ENCODE results near the gene TRAPPC5.
A peak's percentile ranks its signal among the peaks of the same experiment; 100 is the strongest.

TRAPPC5 gene

DNA sequence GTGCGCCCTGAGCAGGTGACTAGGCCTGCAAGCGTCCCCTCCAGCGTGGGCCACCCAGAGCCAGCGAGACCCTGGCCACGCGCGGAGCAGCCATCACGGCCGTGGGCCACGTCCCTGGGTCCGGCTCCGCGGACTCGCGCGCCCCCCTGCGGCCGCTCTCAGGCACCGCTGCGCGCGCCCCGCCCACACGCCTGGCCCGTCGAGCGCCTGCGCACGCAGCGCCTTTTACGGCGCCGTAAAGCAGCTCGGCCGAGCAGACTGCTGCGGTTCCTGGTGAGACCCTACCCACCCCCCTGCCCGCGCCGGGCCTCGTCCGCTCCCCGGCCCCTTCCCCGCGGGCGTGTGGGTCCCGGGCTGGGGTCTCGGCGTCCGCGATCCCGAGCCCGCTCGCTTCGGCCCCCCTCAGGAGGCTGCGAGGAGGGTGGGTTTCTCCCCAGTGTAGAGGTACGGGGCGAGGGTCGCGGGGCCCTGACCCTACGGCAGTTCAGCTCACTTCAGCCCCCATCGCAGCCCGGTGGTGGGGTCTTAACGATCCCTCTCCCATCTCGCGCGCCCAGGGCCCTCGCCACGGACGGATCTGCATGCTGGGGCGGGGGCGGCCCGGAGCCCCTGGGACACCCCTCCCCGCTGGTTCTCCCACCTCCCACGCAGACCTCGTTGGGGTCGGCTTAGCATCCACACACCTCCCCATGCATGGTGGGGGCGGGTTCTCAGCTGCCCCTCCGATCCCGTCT, at the start of gene TRAPPC5:
Gene TRAPPC5 (plus strand): TSS at position 228 of the 734 bp plus-strand sequence. CDS start 1,421 bp downstream, outside the sequence.
- DNase-seq (ENCODE audit: low spot score): peak; percentile 84

DNA sequence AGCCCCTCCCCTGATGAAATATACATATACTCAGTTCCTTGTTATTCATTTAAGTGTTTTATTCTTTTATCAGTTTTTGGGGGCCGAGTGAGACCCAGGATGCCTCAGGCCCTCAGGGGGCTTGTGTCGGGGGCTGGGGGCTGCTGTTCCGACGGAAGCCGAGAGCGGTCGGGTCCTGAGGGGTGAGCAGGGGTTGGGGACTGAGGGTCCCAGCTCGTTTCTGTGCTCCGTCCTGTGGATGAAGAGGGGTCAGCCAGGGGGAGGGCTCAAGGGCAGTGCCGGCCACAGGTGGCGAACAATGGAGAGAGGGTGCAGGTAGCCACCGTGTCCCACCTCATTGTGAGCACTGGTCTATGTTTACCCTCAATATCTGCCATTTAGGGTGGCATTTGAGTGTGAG, 49.1 kb upstream of the TRAPPC5 start:
- no peak for DNase-seq (ENCODE audit: low spot score)

DNA sequence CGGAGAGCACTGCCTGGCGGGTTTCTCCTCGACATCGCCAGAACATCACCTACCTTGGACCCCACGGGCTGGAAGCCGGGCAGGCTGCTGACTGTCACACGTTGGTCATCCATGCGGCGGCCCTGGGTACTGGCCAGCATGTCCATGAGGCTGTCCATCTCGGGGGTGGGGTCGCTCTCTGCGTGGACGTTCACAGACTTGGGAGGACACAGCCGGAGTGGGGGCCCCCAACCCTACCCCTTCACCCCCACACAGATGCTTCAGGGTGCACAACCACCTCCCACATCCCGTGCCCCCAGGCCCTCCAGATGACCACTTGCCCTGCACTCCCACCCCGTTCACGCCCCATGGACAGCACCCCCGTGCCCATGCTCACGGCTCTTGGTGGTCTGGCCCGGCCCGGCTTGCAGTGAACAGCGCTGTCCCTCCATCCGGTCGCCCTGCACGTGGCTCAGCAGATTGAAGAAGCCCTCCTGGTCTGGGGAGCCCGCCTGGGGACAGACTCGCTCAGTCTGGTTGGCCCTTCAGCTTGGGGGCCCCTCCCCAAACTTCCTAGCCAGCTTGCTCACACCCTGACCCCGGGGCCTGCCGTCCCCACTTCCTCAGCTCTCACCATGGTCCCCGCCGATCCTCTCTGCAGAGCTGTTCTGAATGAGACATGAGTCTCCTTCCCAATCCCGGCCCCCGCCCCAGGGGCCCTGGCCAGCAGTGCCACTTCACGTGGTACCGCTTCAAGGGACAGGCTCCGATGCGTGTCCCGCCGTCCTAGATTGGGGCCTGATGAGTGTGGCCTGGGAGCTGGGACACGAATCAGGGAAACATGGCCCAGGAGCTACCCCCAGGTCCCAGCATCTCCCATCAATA, 48.1 kb upstream of the TRAPPC5 start:
- DNase-seq (ENCODE audit: low spot score): no peak

DNA sequence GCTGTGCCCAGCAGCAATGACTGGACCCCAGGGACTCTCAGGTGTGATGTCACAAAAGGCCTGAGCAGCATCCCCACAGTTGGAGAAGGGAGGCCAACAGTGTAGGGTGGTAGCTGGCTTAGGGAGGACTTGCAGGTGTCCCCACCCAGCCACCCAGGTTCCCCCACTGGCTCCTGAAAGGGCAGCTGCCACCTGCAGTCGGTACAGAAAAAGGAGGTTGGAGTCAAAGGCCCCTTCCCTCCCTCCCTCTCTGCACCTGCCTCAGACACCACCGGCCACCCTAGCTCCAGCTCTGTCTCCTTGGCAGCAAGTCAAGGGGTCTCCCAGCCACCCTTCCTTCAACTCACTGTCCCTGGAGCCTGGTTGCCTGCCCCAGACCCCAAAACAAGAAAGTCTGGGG, 46.9 kb upstream of the TRAPPC5 start, which contains the start of gene PCP2:
Gene PCP2 (minus strand): TSS at position 22 of the 400 bp plus-strand sequence. CDS start 262 bp downstream, outside the sequence.
- DNase-seq (ENCODE audit: low spot score): no peak

DNA sequence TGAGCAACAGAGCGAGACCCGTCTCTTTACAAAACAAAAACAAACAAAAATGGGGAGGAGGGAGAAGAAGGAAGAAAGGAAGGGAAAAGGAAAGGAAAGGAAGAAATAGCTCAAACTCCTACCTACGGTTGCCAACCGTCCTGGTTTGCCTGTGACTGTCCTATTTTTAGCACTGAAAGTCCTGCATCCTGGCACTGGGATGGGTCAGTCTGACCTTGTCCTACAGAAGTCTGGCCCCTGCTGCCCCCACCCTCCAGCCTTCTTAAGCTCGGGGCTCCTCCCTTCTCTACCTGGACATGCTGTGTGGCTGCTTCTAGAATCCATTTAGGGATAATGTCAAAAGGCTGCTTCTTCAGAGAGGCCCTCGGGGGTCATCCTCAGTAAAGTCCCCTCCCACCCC, 45.0 kb upstream of the TRAPPC5 start:
- DNase-seq (ENCODE audit: low spot score): no peak

DNA sequence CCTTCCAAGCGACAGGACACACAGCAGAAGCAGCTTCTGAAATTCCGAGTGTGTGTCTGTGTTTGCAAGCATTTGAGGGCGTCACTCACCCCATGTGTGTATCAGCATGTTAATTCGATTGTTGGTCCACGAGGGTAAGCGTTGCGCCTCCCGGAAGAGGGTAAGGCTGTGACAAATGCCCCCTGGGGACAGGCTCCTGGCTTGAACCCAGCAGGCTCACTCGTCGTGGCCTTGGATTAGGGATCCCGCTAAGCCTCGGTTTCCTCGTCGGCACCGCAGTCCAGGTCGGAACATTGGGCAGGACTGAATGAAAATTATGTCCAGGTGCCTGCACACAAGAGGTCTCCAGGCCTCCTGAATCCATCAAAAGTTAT, 44.3 kb upstream of the TRAPPC5 start:
- no peak for DNase-seq (ENCODE audit: low spot score)

DNA sequence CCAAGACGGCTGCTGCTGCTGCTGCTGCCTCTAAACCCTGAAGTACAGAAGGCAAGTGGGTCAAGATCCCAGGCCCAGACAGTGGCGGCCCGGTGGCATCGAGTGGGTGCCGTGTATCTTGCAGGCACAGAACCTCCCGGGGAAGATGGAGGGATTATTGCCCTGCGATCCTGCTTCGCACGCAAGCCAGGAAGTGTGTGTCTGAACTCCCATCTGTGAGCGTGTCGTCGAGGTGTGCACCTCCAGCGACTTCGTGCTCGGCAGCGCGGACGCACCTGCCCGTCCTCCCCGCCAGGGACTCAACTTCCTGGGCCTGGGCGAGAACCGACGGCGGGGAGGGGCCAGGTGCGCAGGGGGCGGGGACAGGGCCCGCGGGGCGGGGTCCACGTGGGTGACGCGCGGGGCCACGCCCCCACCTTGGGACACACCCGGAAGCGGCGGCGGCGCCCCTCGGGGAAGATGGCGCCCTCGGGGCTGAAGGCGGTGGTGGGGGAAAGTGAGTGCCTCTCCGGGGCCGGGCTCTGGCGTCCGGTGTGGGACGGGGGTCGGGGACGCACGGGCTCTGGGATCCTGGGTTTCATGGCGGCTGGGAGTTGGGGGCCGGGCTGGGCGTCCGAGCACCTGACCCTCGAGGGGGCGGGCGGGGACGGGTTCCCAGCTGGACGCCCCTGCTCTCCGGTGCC, 43.8 kb upstream of the TRAPPC5 start, which contains the start of gene STXBP2:
Gene STXBP2 (plus strand): TSS at position 420 of the 683 bp plus-strand sequence. CDS start 40 bp downstream, at position 460.
- peak; percentile 85 for DNase-seq (ENCODE audit: low spot score)

DNA sequence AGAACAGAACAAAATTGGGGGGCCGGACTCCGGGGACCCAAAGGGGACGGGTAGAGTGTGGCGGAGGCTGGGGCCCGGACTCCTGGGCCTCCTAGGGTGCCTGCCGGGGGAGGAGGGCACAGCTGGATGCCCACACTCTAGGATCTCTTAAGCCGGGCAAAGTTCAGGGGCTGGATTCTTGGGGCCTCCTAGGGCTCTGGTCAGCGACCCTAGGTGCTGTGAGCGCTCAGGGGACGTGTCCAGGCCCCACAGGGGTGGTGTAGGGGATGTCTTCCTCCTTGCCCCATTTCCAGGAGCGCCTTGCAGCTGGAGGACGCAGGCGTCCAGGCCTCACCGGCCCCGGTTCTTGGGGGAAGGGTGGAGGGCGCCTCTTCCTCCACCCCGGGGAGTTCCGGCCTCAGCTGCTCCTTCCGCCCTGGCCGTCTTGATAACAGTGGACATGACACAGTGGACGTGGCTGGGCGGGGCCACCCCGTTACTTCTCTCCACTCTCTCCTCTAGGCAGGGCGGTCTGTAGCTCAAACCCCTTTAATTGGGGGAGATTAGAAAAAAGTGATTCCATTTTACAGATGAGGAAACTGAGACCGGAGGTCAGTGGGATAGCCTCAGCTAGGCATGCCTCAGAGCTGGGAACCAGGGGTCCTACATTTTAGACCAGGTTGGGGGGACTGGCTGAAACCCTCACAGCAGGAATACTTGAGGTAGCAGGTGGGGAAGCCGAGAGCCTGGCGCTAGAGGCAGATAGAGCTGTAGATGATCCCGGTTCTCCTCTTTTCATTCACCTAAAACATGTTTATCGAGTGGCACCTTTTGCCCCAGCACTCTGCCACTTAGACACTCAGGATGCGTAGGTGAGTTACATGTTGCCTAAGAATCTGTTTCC, 43.0 kb upstream of the TRAPPC5 start:
- no peak for DNase-seq (ENCODE audit: low spot score)

DNA sequence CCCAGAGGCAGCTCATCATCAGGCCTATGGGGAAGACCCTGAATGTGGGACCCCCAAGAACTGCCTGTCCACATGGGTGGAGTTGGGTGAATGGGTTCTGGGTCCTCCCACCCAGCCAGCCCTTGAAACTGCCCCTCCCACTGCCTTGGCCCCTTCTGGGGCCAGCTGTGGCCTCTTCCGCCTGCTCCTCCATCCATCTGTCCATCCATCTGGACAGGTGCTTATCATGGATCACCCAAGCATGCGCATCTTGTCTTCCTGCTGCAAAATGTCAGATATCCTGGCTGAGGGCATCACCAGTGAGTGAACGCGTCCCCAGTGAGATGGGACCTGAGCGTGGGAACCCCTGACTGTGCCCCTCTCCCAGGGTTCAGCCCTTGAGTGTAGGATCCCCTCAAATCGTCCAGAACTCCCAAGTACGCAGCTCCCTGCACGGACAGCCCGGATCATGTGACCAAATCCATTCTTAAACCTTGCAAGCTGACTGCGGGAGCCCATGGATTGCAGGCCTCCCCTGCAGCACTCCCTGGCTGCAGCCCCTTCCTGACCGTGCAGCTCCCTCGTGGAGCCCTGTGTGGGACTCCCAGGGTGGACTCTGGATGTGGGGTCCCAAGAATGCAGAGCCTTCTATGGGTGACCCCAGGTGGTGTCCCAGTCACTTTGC, 41.7 kb upstream of the TRAPPC5 start:
- no peak for DNase-seq (ENCODE audit: low spot score)

DNA sequence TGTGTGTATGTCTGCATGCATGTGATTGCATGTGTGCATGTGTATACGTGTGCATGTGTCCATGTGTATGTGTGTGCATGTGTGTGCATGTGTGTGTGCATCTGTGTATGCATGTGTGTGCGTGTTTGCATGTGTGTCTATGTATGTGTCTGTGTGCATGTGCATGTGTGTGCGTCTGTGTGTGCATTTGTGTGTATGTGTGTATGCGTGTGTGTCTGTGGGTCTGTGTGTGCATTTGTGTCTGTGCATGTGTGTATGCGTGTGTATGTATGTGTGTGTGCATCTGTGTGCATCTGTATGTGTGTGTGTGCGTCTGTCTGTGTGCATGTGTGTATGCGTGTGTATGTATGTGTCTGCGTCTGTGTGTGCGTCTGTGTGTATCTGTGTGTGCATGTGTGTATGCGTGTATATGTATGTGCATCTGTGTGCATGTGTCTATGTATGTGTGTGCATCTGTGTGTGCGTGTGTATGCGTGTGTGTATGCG, 40.7 kb upstream of the TRAPPC5 start:
- DNase-seq (ENCODE audit: low spot score): no peak

DNA sequence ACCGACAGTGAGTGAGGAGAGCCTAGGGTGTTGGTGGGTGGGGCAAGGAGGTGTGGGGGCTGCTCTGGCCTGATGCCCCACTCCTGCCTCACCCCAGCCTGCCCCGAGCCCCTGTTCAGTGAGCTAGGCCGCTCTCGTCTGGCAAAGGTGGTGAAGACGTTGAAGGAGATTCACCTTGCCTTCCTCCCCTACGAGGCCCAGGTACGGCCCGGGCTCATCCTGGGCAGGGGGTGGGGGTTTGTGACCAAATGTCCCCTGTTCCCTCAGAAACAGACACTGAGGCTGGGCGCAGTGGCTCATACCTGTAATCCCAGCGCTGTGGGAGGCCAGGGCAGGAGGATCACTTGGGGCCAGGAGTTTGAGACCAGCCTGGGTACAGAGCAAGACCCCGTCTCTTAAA, 39.8 kb upstream of the TRAPPC5 start:
- DNase-seq (ENCODE audit: low spot score): no peak

DNA sequence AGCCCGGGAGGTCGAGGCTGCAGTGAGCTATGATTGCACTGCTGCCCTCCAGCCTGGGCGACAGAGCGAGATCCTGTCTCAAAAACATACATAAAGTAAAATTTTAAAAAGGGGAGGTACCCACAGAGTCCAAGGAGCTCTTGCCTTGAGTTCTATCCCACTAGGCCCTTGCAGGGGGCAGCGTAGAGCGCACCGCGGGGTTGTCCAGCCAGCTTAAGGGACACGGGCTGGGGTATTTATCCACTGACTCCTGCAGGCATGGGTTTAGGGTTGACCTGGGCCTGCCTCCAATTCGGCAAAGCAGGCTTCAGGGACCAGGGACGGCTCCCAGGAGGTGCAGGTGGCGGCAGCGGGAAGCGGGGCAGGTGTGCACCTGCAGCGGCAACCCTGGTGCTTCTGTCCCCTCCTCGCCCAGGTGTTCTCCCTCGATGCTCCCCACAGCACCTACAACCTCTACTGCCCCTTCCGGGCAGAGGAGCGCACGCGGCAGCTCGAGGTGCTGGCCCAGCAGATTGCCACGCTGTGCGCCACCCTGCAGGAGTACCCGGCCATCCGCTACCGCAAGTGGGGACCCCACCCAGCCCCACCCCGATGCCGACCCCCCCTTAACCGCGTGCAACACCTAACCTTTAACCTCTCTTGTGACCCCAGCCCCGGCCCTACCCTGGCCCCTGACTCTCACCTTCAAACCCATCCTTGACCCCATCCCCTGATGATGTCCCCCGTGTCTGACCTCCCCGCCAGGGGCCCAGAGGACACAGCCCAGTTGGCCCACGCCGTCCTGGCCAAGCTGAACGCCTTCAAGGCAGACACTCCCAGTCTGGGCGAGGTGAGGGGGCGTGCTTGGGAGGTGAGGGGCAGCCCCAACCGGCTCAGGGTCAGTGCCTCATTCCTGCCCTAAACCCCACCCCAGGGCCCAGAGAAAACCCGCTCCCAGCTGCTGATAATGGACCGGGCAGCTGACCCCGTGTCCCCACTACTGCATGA, 39.0 kb upstream of the TRAPPC5 start:
- DNase-seq (ENCODE audit: low spot score): no peak

DNA sequence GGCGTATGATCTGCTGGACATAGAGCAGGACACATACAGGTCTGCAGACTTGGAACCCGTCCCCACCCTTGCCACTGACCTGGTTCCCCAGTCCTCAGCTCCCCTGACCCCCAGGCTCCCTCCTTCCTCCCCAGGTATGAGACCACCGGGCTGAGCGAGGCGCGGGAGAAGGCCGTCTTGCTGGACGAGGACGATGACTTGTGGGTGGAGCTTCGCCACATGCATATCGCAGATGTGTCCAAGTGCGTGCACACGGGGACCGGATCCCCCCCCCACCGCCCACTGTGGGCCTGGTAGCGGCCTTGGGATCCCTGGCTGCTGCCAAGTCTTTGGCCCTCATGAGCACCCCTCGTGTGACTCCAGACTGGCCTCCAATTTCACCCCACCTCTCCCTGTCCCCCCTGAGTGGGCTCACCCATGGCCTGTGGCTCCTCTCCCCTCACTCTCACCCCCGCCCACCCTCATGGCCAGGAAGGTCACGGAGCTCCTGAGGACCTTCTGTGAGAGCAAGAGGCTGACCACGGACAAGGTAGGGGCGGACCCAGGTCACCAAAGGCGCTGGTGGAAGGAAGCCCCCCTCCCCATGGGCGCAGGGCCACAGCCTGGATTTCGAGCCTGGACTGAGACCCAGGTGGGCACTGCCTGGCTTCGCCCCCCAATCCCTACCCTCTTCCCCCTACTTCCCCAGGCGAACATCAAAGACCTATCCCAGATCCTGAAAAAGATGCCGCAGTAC, 38.2 kb upstream of the TRAPPC5 start:
- DNase-seq (ENCODE audit: low spot score): no peak

DNA sequence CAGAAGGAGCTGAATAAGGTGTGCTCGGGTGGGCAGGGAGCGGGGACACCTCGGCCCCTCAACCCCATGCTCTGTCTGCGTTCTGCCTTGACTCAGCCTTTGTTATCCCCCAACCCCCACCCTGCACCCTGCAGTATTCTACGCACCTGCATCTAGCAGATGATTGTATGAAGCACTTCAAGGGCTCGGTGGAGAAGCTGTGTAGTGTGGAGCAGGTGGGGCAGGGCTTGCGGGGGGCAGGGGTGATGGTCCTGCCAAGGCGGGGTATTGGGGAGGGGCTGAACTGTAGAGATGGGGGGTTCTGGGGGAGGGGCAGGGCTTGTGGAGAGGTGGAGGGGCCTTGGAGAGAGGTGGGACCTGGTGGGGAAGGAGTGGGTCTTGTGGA, 37.6 kb upstream of the TRAPPC5 start:
- DNase-seq (ENCODE audit: low spot score): no peak

DNA sequence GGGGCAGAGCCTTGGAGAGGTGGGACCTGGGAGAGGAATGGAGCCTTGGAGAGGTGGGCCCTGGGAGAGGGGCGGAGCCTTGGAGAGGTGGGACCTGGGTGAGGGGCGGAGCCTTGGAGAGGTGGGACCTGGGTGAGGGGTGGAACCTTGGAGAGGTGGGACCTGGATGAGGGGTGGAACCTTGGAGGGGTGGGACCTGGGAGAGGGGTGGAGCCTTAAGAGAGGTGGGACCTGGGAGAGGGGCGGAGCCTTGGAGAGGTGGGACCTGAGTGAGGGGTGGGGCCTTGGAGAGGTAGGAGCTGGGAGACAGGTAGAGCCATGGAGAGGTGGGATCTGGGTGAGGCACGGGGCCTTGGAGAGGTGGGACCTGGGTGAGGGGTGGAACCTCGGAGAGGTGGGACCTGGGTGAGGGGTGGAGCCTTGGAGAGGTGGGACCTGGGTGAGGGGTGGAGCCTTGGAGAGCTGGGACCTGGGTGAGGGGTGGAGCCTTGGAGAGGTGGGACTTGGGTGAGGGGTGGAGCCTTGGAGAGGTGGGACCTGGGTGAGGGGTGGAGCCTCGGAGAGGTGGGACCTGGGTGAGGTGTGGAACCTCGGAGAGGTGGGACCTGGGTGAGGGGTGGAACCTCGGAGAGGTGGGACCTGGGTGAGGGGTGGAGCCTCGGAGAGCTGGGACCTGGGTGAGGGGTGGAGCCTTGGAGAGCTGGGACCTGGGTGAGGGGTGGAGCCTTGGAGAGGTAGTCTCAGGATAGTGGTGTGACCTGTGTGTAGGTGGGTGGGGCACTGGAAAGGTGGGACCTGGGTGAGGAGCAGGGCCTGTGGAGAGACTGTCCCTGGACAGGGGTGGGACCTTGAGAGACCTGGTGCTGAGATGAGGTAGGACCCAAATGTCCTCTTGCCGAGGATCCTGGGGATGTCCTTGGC, 36.7 kb upstream of the TRAPPC5 start:
- DNase-seq (ENCODE audit: low spot score): peak; percentile 44

DNA sequence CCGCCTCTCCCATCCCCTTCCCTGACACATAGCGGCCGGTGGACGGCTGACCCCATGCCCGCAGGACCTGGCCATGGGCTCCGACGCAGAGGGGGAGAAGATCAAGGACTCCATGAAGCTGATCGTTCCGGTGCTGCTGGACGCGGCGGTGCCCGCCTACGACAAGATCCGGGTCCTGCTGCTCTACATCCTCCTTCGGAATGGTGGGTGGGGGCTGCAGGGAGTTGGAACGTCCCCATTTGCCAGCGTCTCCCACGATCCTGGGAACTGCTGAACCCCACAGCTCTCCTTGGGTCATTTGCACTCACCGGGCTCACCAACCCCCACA, 36.1 kb upstream of the TRAPPC5 start:
- no peak for DNase-seq (ENCODE audit: low spot score)

DNA sequence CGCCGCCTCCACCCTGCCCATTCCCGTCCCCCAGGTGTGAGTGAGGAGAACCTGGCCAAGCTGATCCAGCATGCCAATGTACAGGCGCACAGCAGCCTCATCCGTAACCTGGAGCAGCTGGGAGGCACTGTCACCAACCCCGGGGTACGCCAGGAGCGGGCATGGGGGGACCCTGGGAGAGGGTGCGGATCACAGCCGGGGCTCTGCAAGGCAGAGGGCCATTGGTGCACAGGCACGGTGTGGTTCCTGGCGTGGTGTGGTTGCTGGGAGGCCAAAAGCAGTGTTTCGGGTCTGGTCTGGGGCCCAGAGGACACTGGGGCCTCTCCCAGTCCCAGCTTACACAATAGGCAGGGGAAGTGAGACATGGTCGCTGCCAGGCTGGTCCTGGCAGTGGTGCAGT, 35.5 kb upstream of the TRAPPC5 start:
- no peak for DNase-seq (ENCODE audit: low spot score)
